Neural cell (in vitro differentiated cells): ENCODE measurements around the gene FAM83C.

ENCODE experiments used
- CTCF ChIP-seq: fragments of 450-650 bp; IDR thresholded peaks from 2 replicates; pipeline ENCODE4 v1.5.1; 2014; ENCODE audit warnings: antibody characterized with exemption, mild to moderate bottlenecking, moderate library complexity; ENCODE audit not compliant: poor library complexity, severe bottlenecking
- EP300 ChIP-seq: fragments of 450-650 bp; conservative IDR thresholded peaks from 2 replicates; pipeline ENCODE4 v1.6.1; 2014; ENCODE audit warnings: antibody characterized with exemption, mild to moderate bottlenecking, moderate library complexity; ENCODE audit not compliant: poor library complexity, severe bottlenecking
- EZH2 ChIP-seq: fragments of 200-600, 300-800 bp; shearing (Covaris generic), sonication (generic); IDR thresholded peaks from 2 replicates; pipeline ENCODE4 v1.6.1; 2014; ENCODE audit warnings: antibody characterized with exemption, low read length, borderline replicate concordance, mild to moderate bottlenecking; ENCODE audit not compliant: insufficient read depth, poor library complexity, severe bottlenecking
- POLR2AphosphoS5 ChIP-seq: IDR thresholded peaks from 2 replicates; pipeline ENCODE4 v1.6.1; 2012
- RAD21 ChIP-seq: fragments of 450-650 bp; conservative IDR thresholded peaks from 2 replicates; pipeline ENCODE4 v1.6.1; 2014; ENCODE audit warnings: antibody characterized with exemption, mild to moderate bottlenecking, moderate library complexity
- REST ChIP-seq: IDR thresholded peaks from 2 replicates; pipeline ENCODE4 v1.6.1; 2012; ENCODE audit warnings: borderline replicate concordance

- TF ChIP-seq RAD21 (no peak), POLR2AphosphoS5 (no peak), CTCF (no peak), EZH2 (no peak), REST (no peak), EP300 (no peak)
Measured at GRCh38 chr20:35290887-35291417, 1.3 kb downstream of the FAM83C start.
